GM10847 (cell line): ENCODE results near the gene STRIP1.

Source experiments
- POLR2A ChIP-seq: IDR thresholded peaks from 2 replicates; pipeline ENCODE4 v1.6.1; 2011; ENCODE audit not compliant: insufficient read length; ENCODE audit errors: extremely low read depth

The STRIP1 gene

DNA sequence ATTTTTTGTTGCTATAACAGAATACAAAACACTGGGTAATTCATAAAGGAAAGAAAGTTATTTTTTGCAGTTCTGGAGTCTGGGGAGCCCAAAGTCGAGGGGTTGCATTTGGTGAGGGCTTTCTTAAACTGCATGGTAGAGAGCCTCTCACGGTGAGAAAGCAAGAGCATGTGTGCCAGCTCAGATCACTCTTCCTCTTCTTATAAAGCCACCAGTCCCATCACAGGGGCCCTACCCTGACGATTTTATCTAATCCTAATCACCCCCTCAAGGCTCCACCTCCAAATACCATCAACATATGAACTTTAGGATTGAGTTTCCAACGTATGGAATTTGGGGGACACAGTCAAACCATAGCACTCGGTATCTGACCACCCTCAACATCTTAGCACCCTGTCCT lies 1.0 kb upstream of the STRIP1 start:
- TF ChIP-seq POLR2A: no peak

- TF ChIP-seq POLR2A: no peak
These were observed 379 bp upstream of the STRIP1 start for GRCh38 chr1:110034040-110034450.

DNA sequence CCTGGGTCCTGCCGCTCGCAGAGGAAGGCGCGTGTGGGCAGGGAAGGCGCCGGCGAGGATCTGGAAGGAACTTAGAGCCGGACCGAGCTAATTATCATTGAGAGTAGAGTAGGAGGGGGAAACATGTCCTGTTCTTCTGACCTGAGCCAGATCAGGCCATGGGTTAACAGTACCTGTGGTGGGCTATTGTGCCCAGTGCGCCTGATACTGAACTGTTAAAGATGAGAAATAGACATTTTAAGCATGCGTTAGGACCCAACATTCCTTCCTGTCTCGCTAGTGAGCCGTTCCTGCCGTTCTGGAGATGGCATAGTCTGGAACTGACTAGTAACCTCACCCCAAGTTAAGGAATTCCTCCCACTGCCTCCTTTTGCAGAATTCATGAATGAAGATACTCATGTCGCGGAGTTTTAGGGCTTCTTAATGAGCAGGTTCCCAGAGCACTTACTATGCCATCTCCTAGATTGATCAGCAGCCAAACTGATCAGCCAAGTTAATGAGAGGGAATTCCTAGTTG lies 870 bp downstream of the STRIP1 start:
- TF ChIP-seq POLR2A: no peak

DNA sequence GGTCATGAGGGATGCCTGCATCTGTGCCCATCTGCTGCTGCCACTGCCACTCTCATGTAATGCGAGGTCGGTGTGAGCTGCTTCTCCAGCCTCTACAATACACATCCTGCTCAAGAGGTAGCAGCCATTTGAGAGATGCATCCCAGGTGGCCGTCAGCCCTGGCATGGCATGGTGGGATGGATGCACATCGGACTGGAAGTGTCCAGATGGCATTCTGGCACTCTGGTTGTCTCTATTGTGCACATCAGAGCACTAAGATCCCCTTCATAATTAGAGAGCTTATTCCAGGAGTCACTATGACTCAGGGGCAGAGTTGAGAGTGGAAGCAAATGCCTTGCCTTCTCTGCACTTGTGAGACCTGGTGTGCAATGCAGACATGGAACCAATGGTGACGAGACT lies 3.8 kb downstream of the STRIP1 start:
- no peak for TF ChIP-seq POLR2A

DNA sequence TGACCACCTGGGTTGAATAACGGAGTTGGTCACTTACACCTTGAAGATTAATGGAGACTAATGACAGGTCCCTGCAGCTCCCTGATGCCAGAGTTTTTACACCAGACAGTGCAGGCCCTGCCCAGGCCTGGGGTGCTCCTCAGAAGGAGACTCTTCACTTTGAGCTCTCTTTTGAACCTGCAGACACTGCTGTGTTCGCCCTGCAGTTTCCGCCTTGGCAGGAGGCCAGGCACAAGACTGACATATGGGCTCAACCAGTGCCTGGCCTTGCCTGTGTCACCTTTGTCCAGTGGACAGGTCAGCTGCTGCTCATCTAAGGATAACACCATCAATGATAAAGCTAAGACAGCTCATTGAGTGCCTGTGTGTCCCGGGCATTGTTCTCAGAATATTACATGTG lies 5.2 kb downstream of the STRIP1 start:
- no peak for TF ChIP-seq POLR2A

GRCh38 chr1:110040548-110040947 lies 6.1 kb downstream of the STRIP1 start:
- no peak for TF ChIP-seq POLR2A

- no peak for TF ChIP-seq POLR2A
These were observed 8.6 kb downstream of the STRIP1 start for GRCh38 chr1:110043016-110043415.

GRCh38 chr1:110047463-110047862 lies 13.0 kb downstream of the STRIP1 start:
- no peak for TF ChIP-seq POLR2A

DNA sequence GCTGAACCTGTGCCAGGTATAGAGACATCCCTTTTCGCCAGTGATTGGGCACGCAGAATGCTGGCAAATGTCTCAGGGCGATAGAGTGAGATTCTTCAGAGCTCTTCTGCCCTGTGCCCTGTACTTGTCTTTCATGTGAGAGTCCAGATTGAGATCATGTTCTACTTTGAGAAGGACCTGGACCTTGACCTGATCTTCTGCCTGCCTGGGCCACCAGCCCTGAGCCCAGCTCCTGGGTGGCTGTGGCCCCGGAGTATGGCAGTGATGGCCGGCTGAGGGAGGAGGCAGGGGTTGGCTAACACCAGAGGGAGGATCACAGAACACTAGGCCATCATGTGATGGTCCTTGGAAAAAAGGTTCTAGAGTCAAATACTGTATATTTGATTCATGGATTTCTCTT lies 13.8 kb downstream of the STRIP1 start:
- TF ChIP-seq POLR2A: no peak

GRCh38 chr1:110048923-110049601 lies 14.6 kb downstream of the STRIP1 start:
- TF ChIP-seq POLR2A: no peak

- no peak for TF ChIP-seq POLR2A
These were observed 15.6 kb downstream of the STRIP1 start for GRCh38 chr1:110049801-110050601.

DNA sequence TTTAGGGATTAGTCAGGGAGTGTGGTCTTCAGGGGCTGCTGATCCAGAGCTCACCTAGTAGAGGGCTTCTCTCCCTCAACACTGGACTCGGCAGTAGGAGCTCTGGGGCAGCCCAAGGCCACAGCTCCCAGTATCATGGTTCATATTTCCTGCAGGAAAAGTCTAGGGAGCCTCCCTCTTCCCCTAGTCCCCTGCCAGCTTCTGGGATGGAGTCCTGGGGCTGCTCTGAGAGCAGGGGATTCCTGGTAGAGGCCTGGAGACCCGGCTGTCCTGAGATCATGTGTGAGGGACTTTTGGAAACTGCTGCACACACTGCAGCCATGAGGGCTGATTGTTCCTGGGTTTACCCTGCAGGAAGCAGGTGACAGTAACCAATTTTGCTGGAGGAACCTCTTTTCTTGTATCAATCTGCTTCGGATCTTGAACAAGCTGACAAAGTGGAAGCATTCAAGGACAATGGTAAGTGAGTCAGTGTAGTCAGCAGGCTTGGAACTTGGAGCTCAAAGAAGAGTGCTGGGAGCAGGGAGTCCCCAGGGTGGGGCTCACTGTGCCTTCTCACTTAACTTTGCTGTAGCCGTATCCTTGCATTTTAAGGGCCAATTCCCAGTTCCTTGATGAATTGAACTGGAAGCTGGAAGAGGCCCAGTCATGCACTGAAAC lies 16.3 kb downstream of the STRIP1 start:
- TF ChIP-seq POLR2A: no peak

DNA sequence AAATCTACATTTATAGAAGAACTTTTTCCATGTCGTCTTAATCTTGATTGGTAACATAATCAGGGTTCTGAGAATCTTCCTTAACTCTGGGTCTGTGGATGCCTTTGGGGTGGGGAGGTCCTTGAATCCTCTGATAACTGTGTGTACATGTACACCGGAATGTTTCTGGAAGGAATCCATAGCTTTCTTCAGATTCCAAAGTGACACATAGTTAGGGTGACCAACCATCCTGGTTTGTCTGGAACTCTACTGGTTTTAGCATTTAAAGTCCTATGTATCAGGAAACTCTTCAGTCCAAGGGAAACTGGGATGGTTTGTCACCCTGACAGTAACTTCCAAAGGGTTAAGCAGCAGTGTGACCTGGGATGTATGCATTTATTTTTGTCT lies 16.8 kb downstream of the STRIP1 start:
- TF ChIP-seq POLR2A: no peak

GRCh38 chr1:110053552-110054428 lies 19.4 kb downstream of the STRIP1 start:
- TF ChIP-seq POLR2A: no peak

DNA sequence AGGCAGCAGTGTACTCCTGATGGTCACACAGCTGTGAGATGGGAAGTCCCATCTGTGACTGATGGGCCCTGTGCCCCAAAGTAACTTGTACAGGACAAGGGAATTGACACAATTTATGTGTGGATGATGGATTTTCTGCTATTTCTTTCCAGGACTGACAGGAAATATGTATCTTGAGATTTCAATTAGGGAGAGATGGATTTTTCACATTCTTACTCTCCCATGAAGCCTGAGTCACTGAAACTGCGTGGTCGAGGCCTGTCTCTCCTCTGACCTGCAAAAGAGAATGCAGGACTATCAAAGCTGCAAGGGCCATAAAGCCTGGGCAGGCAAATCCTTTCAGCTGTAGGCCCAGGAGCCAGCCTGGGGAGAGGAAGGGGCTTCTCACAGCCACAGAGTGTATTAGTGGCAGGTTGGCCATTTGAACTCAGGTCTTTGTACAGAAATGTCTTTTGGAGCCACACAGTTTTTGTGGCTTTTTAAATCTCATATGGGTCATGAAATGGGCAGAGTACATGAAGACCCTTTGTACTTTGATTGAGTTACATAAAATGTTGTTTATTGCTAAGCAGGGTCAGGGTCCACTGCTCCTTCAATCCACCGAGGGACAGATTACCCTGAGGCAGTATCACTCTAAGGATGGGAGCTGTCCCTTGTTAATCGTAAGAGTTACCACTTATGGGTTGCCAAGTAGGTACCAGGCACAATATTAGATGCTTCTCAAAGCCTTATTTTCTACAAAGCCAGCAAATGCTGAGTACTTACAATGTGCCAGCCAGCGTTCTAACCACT lies 21.3 kb downstream of the STRIP1 start:
- no peak for TF ChIP-seq POLR2A

- no peak for TF ChIP-seq POLR2A
These were observed 21.9 kb downstream of the STRIP1 start for GRCh38 chr1:110056285-110056683.
